Ramos (cell line): Measurements from ENCODE around the gene SARNP.

Experiments
- in situ Hi-C: fragments of 300-500 bp; cut with MboI; formaldehyde crosslinking; loops from one replicate; pipeline ENCODE4 v1.14.3; 2022; ENCODE audit warnings: low sequenced_read_pairs; ENCODE audit not compliant: unreplicated experiment

The SARNP gene

DNA sequence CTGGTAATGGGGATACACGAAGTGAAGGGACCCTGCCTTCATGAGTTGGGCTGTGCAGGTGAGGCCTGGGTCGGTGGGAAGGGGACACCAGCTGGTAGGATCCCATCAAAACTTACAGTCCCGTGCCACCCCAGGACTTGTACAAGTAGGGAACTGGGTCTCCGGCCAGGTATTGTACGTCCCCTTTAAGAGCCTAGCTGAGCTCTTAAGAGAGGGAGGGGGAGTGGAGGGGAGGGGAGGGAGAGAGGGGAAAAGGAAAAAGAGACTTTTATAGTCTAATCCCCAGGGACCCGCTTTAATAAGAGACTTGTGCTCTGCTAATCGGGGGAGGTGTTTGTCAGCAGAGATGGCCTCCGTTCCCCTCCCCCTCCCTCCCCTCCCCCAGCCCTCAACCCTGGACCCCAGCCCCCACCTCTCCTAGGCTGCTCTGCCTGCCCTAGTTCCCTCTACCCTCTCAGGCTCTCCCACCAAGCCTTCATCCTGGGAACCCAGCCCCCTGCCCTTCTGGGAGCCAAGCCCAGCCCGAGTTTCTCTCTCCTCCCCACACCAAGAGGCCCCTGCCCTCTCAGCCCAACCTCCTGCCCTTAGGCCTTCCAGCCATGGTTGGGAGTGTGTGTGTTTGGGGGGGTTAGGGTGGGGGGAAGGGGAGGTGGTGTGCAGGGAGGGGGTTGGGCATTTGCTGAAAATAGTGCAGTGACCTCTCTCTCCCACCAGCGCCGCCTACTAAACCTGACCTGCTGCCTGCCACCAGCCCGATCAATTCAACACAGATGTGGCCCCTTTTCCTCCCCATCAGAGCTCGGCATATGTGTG, 72.0 kb downstream of the SARNP start:
- in situ Hi-C loops = loop anchor here (5.0 kb wide), 1 partner anchor 197 kb away; no protein-coding TSS in a partner anchor

DNA sequence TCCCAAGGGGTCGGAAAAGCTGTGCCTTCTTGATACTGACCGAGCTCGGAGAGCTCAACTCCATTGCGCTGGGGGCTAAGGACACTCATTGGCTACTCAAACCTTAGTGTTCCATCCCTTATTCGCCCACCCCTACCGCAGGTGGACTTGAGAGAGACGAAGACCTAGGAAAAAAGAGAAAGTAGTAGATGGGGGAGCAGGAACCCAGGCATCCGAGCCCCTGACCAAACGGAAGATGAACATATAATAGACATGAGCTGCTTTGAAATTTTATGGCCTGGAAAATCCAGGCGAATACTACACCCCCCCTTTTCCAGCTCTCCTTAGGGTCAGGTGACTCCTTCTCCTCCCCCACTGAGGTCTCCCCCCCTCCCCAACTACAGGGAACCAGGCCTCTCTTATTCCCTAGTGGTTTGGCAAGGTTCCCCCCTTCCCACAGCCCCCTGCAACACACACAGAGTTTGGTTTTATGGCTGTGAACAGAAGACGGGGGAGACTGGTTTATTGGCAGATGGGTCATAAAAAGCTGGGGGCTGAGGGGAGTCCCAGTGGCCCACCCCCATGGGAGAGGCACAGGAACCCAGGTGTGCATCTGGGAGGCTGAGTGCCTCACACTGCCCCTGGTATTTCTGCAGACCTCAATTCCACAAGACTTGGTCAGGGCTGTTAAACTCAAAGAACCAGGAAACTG, 73.0 kb downstream of the SARNP start:
- in situ Hi-C loops = loop anchor here (5.0 kb wide), 1 partner anchor 198 kb away; no protein-coding TSS in a partner anchor

DNA sequence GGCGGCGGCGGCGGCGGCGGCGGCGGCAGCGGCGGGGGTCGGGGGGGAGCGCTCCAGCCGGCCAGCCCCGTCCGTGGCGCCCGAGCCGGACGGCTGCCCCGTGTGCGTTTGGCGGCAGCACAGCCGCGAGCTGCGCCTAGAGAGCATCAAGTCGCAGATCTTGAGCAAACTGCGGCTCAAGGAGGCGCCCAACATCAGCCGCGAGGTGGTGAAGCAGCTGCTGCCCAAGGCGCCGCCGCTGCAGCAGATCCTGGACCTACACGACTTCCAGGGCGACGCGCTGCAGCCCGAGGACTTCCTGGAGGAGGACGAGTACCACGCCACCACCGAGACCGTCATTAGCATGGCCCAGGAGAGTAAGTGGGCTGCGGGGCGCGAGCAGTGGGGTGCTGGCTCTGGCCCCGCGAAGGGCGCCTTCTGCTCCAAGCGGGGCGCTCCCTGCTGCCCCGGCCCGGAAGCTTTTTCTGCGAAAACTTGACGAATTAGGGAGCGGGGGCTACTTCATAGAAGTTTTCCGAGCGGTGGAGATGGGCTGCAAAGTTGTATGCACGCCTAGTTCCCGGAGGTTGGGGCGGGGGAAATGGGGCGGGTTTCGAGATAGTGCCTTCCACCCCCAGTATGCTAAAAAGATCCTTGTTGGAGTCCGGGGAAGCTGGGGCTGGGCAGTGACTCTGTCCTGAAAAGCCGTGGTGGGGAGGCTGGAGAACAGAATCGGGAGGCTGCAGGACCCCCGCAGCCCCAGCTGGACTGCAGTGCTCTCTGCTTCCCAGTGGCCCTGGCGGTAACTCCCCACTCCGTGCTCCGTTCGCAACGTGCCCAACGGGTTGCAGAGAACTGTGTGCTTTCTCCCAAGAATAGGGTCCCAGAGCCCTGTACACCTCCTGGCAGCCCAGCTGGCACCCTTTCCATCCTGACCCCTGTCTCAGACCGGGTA, 73.9 kb downstream of the SARNP start:
- in situ Hi-C loops = no loop called here

DNA sequence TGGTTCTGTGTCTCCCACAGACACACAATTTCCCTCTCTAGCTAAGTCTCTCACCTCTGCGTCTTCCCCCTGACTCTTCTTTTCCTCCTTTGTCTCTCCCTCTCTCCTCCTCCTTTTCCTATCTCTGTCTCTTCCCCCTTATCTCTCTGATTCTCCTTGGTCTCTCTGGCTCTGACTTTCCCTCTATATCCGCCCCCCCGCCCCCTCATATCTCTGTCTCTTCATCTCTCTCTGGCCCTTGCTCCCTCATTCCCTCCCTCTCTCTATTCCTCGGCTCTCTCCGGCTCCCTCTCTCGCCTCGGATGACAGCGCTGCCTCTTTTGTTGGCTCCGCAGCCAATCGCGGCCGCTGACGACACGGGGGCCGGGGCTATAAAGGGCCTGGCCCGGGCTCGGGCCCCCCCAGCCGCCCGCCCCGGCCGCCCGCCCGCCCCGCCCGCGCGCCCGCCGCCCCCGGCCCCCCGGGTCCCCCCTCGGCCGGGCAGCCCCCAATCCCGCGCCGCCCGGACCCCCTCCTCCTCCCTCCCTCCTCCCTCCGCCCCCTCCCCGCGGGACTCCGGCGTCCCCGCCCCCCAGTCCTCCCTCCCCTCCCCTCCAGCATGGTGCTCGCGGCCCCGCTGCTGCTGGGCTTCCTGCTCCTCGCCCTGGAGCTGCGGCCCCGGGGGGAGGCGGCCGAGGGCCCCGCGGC, 74.7 kb downstream of the SARNP start, which contains the start of gene GDF11:
TSS of gene GDF11 (plus strand) at position 404 of the 687 bp plus-strand sequence. CDS start at position 599, 195 bp downstream.
- in situ Hi-C loops = no loop called here

DNA sequence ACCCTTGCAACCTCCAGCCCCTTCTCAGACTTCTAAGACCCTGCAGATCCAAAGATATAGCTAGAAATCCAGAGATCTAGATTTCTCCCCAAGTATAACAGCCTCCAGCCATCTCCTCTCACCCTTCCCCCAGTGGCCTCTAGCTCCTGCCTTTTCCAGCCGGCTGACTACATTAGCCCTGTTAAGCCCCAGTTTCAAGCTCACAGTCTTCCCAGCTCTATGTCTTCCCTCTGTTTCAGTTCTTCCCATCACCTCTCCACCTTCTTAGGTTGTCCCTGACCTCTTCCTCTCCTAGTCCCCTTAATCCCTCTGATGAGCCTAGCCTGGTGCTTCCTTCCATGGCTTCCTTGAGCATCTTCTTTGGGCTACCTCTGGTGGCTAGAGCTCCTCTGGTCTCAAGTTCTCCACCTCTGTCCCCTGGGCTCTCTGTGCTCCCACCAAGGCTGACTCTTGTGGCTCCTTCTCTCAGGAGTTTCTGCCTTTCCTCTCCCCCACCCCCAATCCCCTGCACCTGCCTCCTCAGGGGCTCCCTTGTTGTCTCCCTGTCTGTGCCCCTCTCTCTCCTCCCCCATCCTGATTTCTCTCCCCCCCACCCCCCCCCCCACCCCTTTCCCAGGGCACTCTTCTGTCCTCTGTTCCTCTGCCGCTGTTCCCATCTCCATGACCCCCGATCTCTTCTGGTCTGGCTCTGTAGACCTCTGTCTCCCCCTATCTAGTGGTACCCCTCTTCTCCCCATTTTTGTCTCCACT, 75.4 kb downstream of the SARNP start:
- in situ Hi-C loops = no loop called here

DNA sequence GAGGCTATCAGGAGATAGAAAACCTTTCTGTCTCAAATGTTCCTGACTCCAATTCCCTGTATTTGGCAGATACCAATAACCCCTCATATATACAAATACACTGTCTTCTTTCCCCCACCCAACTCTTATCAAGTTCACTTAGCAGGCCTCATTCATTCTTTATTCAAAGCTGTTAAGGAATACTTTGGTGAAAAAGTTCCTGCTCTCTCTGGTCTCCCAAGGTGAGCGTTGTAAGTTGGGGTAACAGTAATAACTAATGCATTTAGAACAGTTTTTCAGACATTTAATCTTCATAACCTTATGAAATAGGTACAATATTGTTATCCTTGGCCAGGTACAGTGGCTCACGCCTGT, 78.5 kb downstream of the SARNP start:
- in situ Hi-C loops = loop anchor here (10.0 kb wide), 1 partner anchor 296 kb away; no protein-coding TSS in a partner anchor

DNA sequence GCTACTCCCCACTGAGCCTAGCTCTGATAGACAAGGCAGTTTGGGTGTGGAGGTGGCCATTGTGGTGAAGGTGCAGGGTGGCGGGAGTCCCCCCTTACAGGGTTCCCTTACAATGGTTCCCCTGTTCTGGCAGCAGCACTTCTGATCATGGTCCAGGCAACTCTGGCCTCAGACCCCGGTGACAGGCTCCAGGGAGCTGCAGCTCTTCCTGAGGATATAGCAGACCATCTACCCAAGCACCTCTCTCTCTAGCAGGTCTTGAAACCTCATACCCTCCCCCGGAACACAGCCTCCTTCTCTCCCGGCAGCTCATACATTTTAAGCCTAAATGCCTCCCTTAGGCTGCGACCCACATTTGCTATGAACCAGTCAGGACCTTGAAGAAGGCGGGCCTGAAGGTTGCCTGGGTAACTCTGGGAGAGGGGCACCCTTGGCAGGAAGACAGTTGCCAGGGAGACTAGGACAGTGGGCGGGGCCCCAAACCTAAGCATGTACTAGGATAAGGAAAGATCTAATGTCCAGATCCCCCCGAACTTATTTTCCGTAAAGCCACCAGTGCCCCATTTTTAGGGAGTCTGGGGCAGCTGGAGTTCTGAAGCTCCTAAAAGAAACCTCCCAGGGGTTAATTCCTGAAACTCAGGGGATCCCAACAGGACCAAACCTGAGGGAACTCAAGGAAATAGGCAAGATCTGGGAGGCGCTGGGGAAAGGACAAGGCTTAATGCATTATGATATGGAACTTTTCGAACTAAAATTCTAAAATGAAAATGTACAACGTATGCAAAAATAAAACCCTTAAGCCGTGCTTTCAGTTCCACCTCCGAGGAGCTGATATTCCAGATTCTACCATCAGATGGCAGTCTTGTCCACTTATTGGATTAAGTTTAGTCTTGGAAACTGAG, 79.2 kb downstream of the SARNP start:
- in situ Hi-C loops = loop anchor here (10.0 kb wide), 1 partner anchor 296 kb away; no protein-coding TSS in a partner anchor

DNA sequence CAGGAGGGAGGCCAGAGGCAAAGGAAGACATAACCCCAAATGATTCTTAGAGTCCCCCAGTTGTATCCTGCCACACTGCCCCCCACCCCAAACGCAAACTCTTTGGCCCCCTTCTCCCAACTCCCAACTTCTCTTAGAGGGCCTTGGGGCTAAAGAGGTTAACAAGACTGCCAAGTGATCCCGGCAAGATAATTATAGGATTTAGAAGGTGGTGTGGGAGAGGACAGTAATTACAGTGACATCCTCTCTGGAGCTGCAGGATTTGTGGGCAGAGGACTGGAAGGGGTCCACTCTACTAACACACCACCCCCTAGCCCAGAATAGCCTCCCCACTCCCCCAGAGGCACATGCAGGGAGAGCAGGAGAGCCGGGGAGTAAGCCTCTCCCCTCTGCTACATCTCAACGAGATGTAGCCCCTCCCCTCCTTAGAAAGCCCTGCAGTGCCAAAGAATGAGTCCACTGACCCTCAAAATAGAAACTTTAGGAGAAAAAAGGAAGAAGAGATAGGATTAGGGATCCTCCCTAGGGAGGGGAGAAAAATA, 79.9 kb downstream of the SARNP start:
- in situ Hi-C loops = loop anchor here (10.0 kb wide), 1 partner anchor 297 kb away; no protein-coding TSS in a partner anchor

DNA sequence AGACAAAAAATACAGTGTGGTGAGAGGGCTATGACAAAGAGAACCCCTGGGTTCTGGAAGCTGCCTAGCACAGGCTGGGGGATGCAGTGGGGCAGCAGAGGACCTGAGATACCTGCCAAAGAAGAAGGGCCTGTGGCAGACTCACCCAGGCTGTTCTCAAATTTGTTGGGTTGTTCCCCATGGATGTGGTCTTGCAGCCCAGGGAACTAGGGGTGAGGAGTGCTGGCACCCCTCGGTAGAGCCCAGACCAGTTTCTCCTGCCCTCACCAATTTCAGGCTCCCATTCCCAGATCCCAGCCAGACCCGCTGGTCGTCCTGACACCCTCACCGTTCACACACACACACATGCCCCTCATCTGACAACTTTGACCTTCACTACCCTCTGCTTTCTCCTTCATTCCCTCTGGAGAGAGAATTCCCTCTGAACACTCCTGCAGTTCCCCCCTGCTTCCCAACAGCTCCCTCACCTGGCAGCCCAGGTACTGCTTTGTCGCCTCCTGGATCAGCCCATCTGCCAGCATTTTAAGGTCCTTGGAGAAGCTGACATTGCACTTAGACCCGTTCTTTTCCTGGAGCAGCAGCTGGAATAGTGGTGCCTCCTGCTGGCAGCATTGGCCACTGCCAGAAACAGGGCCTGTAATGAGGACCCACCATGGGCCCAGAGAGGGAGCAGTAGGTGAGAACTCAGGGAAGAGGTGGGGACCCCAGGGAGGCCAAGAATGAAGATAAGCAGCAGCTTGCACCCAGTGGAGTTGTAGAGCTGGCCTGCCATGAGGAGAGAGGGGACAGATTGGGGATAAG, 80.5 kb downstream of the SARNP start:
- in situ Hi-C loops = loop anchor here (10.0 kb wide), 1 partner anchor 298 kb away; no protein-coding TSS in a partner anchor

DNA sequence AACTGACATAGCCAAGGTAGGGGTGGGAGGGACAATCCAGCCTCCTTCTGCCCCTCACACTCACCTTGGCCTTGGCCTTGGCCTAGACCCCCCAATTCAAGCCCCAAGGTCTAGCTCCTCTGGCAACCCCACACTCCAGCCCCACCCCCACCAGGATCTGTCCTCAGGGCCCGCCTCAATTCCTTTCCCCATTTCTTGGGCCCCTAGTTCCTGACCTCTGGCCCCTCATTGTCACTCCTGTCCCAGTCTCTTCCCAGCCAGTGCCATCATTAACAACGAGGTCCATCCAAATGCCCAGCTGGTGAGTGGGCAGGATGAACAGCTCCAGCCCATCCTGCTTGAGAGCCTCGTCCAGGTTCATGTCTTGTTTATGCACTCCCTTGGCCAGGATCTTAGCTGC, 81.4 kb downstream of the SARNP start:
- in situ Hi-C loops = loop anchor here (10.0 kb wide), 1 partner anchor 299 kb away; no protein-coding TSS in a partner anchor

DNA sequence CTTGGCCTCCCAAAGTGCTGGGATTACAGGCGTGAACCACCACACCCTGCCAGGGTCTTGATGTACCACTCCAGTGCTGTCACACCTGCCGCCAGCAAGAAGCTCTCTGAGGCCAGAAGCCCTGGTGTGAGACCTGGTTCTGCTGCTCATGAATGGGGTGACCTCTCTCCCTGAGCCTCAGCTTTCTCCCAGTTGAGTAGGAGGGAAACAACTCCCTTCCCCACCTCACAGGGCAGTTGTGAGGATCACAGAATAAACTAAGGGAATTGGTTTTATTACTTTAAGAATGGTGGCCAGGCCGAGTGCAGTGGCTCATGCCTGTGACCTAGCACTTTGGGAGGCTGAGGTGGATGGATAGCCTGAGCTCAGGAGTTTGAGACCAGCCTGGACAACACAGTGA, 82.9 kb downstream of the SARNP start:
- in situ Hi-C loops = loop anchor here (10.0 kb wide), 1 partner anchor 300 kb away; no protein-coding TSS in a partner anchor

DNA sequence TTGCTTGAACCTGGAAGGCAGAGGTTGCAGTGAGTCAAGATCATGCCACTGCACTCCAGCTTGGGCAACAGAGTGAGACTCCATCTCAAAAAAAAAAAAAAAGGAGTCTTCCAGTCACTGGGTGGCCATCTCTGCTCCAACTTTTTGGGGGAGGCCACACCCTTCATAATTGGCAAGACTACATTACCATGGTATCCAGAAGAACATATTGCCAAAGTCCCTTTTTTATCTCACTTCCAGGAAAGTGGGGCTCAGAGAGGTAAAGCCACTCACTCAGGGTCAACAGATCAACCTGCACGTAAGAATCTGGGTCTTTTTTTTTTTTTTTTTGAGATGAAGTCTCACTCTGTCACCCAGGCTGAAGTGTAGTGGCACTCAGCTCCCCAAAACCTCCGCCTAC, 83.7 kb downstream of the SARNP start:
- in situ Hi-C loops = loop anchor here (10.0 kb wide), 1 partner anchor 301 kb away; no protein-coding TSS in a partner anchor

DNA sequence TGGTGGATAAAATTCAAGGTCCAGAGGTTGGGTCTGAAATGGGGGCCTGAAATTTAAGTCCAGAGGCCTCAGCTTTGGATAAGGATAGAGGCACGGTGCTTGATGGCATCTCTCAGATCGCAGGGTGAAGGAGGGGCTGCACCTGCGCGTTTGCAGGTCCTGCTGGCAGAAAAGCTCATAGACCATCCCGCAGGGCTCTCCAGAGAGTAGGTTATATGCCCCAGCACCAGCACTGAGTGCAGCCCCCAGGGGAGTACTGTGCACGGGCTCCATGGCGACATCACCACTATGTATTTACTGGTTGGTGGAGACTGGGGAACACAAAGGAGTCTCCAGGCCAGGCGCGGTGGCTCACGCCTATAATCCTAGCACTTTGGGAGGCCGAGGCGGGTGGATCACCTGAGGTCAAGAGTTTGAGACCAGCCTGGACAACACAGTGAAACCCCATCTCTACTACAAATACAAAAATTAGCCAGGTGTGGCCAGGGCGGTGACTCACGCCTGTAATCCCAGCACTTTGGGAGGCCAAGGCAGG, 84.4 kb downstream of the SARNP start:
- in situ Hi-C loops = loop anchor here (10.0 kb wide), 1 partner anchor 302 kb away; no protein-coding TSS in a partner anchor

DNA sequence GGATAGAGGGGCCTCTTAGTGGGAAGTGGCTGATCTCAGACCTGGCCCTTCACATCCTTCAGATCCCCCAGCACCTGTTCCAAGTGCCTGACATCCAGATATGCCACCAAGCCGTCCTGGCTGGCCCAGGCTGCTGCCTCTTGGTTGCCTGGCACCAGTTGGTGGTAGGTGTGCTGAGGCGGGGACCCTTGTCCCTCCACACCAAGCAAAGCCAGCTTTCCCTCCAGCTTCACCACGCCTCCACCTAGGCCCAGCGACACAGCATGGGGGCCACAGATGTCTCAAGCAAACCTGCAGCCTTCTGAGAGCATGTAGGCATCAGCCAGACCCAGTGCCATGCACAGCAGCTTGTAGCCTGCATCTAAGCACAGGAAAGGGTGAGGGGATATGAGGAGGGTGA, 85.2 kb downstream of the SARNP start:
- in situ Hi-C loops = loop anchor here (10.0 kb wide), 1 partner anchor 303 kb away; no protein-coding TSS in a partner anchor

DNA sequence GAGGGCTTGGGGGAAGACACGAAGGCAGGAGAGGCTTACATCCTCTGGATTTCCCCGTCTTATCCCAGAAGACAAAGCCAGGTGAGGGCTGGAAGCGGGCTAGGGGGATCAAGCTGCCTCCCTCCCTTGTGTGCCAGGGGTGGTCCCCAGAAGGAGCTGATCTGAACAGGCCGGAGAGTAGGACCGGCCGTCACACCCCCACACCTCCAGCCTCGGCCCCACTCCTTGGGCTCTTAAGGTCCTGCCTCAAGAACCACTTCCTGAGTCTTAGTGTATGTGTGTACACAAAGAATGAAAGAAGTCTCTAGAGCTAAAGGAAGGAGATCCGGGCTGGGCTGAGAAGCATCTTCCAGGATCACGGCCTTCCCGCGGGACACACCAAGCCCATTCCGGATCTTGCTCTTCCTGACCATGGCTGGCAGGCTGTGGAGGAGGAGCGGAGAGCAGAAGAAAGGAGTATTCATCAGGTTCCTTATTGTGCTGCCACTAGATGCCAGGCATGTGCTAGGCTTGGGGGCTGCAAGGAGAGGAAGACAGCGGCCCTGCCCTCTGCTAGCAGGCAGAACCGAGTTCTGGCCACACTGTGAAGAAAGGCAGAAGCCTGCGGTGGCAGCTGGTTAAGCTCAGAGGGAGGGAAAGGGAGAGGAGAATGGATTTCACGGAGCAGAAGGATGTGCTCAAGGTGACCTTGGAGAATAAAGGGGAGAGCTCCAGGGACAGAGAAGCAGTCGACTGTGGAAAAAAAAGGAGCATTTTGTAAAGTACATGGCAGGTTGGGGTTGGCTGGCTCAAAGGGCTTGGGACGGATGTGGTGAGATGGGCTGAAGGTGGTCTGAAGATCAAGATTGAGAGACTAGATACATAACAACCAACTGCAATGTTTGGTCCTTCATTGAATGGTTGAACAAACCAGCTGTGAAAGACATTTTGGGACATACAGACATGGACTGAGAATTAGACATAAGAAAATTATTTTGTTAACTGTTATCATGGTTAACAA, 87.4 kb downstream of the SARNP start:
- in situ Hi-C loops = loop anchor here (10.0 kb wide), 1 partner anchor 305 kb away; no protein-coding TSS in a partner anchor
